ENCODE data around the gene RGS10.

DNA sequence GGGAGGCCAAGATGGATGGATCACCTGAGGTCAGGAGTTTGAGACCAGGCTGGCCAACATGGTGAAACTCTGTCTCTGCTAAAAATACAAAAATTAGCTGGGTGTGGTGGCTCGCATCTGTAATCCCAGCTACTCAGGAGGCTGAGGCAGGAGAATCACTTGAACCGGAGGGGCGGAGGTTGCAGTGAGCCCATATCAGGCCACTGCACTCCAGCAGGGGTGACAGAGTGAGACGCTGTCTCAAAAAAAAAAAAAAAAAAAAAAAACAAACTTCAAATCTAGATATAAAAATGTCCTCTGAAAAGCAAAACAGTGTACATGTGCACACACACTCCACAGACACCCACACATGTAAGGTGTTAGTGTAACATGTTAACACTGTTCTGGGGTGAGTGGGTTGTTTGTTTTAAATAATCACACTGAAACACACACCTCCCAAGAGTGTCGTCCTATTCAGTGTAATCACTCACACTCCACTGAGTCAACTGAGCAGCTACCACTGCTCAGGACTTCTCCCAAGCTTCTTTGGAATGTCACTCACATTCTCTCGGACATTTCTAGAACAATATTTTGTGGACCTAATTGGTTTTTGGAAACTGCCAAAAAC is 12.8 kb upstream of the RGS10 start:
- TF ChIP-seq, protein P1, sequence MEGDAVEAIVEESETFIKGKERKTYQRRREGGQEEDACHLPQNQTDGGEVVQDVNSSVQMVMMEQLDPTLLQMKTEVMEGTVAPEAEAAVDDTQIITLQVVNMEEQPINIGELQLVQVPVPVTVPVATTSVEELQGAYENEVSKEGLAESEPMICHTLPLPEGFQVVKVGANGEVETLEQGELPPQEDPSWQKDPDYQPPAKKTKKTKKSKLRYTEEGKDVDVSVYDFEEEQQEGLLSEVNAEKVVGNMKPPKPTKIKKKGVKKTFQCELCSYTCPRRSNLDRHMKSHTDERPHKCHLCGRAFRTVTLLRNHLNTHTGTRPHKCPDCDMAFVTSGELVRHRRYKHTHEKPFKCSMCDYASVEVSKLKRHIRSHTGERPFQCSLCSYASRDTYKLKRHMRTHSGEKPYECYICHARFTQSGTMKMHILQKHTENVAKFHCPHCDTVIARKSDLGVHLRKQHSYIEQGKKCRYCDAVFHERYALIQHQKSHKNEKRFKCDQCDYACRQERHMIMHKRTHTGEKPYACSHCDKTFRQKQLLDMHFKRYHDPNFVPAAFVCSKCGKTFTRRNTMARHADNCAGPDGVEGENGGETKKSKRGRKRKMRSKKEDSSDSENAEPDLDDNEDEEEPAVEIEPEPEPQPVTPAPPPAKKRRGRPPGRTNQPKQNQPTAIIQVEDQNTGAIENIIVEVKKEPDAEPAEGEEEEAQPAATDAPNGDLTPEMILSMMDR (IDR thresholded peaks at IDR 0.05), result no peak
- no peak for TF ChIP-seq ZFX (IDR thresholded peaks at IDR 0.05; ENCODE audit: borderline replicate concordance)
